ES-I3 (cell line): Measurements from ENCODE around the gene TMEM9.

Experiments
- H3K36me3 ChIP-seq: 2 replicates; pipeline ENCODE4 v1.6.1; 2013; ENCODE audit warnings: mild to moderate bottlenecking, low read length, control low read depth, moderate library complexity; ENCODE audit not compliant: insufficient read depth
- H3K4me1 ChIP-seq: 2 replicates; pipeline ENCODE4 v1.6.1; 2013; ENCODE audit warnings: mild to moderate bottlenecking, control low read depth, low read length; ENCODE audit not compliant: insufficient read depth
- H3K9ac ChIP-seq: 2 replicates; pipeline ENCODE4 v1.6.1; 2013; ENCODE audit warnings: low read depth, mild to moderate bottlenecking, low read length, moderate library complexity
- H3K9me3 ChIP-seq: 2 replicates; pipeline ENCODE4 v1.6.1; 2013; ENCODE audit warnings: mild to moderate bottlenecking, low read length, moderate library complexity; ENCODE audit not compliant: control insufficient read depth, insufficient read depth

TMEM9 gene

DNA sequence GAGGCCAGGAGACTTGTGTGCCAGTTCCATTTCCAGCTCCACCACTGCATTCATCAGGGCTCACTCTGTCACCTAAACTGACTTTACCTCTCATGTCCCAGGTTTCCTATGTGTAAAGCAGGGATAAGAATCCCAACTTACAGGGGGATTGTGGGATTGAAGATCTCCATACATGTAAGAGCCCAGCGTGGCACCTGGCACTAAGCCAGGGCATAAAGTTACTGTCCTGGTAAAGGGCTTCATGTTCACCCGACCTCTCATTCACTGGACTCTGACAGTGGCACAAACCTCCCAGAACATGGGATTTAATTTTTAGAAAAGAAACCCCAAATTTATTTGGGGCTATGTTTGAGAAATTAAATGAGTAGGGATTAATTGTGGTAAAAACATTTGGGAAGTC is 27.5 kb upstream of the TMEM9 start:
- Histone ChIP-seq H3K9ac (no peak overlapping the region), H3K36me3 (no peaks in the 10 kb centered on the region), H3K9me3 (no peaks in the 10 kb centered on the region), H3K4me1 (0 out of 2 replicates have a peak, but pooled peaks cover 5% of the 10 kb centered on the region)

DNA sequence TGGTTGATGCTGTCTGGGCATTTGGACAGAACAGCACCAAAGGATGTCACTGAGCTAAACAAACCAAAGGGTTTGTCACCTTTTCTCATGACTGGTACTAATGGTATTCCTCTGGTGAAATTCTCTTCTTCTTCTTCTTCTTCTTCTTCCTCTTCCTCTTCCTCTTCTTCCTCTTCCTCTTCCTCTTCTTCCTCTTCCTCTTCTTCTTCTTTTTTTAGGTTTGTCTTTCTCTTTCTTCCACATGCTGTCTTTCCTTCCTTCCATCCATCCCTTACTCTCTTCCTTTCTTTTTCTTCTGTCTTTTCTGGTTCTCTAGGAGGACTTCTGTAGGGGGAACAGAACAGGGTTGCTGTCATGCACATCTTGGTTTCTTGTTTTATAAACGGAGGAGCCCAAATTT is 27.0 kb upstream of the TMEM9 start:
- Histone ChIP-seq H3K9ac (no peak overlapping the region), H3K9me3 (no peaks in the 10 kb centered on the region), H3K36me3 (no peaks in the 10 kb centered on the region), H3K4me1 (0 out of 2 replicates have a peak, but pooled peaks cover 5% of the 10 kb centered on the region)

DNA sequence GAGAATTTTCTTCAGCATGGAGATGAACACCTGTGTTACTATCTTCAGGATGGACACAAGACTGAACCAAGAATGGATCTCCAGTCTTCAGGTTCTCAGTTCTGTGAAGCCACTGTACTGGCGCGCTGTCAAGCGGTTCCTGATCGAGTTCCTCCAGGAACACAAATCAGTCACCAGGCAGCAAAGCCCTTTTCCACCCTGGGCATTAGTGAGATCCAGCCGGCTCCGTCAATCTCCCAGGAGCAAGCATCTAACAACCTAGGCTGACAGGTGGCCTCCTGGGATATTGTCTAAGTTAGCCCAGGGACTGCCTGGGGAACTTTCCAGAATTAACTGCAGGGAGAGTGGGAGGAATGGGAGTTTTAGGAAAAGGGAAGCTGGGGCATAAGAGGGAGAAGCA is 26.6 kb upstream of the TMEM9 start:
- Histone ChIP-seq H3K9me3 (no peaks in the 10 kb centered on the region), H3K36me3 (no peaks in the 10 kb centered on the region), H3K9ac (no peak overlapping the region), H3K4me1 (0 out of 2 replicates have a peak, but pooled peaks cover 5% of the 10 kb centered on the region)

DNA sequence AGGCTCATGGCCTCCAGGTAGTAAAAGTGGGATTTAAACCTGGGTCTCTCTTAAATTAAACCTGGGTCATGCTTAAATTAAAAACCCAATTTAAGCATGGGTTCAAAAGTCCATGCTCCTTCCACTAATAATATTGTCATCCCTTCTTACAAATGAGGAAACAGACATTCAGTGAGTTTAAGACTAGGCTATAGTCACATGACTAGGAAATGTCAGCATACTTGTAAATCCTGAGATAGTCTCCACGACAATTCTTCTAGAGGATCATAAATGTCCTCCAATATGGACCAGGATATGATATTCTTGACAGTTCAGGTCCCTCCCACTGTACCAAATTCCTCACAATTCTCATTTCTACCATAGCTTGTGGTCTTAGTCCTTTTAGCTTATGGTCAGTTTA is 25.9 kb upstream of the TMEM9 start:
- no peaks in the 10 kb centered on the region for H3K9me3 ChIP-seq
- no peaks in the 10 kb centered on the region for H3K36me3 ChIP-seq
- no peak overlapping the region for H3K9ac ChIP-seq
- H3K4me1 ChIP-seq: 0 out of 2 replicates have a peak, but pooled peaks cover 5% of the 10 kb centered on the region

DNA sequence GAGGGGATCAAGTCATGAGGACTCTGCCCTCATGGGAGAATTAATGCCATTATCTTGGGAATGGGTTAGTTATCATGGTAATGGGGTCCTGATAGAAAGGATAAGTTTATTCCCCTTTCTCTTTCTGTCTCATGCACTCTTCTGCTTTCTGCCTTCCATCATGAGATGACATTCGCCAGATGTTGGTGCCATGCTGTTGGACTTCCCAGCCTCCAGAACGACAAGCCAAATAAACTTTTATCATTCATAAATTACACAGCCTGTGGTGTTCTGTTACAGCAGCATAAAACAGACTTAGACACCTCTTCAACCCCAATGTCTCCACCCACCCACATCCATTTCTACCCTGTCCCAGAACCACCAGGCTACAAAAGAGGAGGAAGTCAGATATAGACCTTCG is 24.4 kb upstream of the TMEM9 start:
- no peak overlapping the region for H3K9ac ChIP-seq

DNA sequence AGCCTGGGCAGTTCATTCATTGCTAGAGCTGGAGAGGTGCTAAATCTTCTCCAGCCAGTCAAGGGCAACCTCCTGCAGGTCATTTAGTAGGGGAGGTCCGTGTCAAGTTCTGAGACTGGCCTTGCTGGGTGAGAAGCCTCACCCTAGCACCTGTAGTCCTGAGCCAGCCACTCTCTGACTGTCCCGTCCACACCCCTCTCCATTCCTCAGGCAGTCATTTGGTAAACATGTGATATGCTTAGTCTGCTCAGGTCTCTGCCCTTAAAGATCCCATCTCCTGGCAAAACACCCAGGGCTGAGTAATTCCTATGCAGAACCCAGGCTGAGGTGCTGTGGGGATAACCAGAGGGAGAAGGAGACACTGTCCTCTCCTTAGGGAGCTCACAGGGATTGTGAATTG is 22.7 kb upstream of the TMEM9 start:
- no peak overlapping the region for H3K9ac ChIP-seq
- no peaks in the 10 kb centered on the region for H3K36me3 ChIP-seq
- H3K9me3 ChIP-seq: no peaks in the 10 kb centered on the region
- H3K4me1 ChIP-seq: no peaks in the 10 kb centered on the region

More for the DNA sequence above, 24.4 kb upstream of the TMEM9 start:
- no peaks in the 10 kb centered on the region for H3K9me3 ChIP-seq
- no peaks in the 10 kb centered on the region for H3K4me1 ChIP-seq
- H3K36me3 ChIP-seq: no peaks in the 10 kb centered on the region

DNA sequence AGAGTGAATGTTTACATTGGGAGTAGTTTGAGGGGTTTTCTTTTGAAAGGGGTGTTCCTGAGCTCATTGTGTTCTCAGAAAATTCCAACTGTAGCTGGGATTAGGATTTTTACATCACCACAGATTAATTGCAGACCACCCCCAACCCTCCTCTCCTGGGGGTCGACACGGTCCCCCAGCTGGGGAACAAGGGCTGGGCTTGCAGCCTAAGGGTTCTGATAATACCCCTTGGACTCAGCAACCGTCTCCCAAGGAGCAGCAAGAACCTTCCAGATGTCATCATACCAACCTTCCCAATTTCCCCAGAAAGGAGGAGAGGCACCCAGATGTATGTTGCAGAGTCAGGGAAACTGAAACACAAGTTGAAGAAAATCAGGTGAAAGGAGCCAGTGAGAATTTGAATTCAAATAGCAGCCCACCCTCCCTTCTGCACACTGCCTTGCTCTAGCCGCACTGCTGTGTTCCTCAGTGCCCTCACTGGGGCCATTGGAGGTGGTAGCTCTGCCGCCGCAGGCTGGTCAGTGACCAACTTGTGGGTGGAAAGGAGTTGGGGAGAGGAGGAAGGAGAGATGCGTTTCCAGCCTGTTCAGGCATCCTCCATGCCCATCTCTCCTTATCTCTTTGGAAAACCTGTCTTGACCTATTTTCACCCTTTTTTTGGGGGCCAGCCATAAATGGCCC is 21.7 kb upstream of the TMEM9 start:
- no peak overlapping the region for H3K9ac ChIP-seq
- no peaks in the 10 kb centered on the region for H3K36me3 ChIP-seq
- no peaks in the 10 kb centered on the region for H3K9me3 ChIP-seq
- H3K4me1 ChIP-seq: no peaks in the 10 kb centered on the region

DNA sequence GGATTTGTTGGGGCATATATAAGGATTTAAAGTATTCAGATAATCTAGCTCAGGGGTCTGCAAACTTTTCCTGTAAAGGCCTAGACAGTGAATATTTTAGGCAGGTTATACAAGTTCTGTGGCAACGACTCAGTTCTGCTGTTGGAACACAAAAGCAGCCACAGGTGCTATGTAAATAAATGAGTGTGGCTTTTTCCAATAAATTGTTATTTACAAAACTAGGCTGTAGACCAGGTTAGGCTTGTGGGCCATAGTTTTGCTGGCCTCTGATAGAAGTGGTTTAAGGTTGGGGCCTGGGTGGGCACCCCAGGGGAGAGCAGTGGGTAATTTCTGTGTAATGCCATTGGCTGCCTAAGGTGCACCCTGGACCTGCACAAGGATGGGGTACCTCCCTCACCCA is 19.5 kb upstream of the TMEM9 start:
- Histone ChIP-seq H3K36me3 (no peaks in the 10 kb centered on the region), H3K4me1 (peaks cover 10% of the 10 kb centered on the region), H3K9ac (no peak overlapping the region), H3K9me3 (no peaks in the 10 kb centered on the region)

DNA sequence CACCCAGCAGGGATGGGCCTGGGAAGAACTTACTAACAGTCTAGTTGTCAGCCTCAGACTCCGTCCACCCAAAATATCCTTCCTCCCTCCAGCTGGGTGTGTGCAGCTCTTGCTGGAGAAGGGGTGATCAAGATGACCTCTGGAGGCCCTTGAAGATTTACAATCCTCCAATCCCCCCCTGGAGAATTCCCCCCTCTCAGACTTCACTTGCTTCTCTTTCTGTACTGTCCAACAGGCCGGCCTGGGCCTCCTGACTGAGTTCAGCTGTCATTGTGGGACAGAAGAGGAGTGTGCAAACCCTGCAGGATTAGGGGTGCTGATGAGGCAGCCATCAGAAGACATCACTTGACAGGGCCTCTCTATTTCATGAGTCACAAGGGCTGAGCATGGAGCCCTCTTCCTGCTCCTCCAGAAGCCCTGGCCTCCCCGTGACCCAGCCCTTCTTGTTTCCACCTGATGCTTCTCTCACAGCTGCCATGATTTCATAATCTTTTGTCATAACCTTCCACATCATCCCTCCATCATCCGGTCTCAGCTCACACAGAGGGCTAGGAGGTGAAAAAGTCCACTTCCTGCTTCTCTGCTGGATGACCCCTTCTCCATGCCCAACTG is 18.8 kb upstream of the TMEM9 start:
- Histone ChIP-seq H3K9me3 (no peaks in the 10 kb centered on the region), H3K36me3 (no peaks in the 10 kb centered on the region), H3K4me1 (peaks cover 10% of the 10 kb centered on the region), H3K9ac (no peak overlapping the region)

DNA sequence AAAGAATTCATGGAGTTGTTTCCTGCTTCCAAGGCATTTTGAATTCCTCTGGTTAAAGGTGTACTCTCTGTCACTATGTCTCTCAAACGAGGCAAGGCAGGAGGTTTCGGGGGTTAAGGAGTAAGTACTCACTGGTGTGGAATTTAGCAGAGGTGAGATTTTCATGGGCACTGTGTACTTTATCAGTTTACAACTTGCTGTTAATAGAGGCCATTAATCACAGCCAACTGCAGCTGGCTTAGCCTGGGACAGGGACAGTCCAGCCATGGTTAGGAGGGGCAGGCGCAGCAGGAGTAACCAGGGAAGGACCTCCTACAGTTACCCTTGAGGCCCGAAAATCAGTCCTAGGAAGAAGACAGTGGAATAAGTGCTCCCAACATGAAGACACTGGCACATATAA is 18.1 kb upstream of the TMEM9 start:
- no peak overlapping the region for H3K9ac ChIP-seq
- no peaks in the 10 kb centered on the region for H3K36me3 ChIP-seq
- H3K4me1 ChIP-seq: peaks cover 10% of the 10 kb centered on the region
- H3K9me3 ChIP-seq: no peaks in the 10 kb centered on the region

DNA sequence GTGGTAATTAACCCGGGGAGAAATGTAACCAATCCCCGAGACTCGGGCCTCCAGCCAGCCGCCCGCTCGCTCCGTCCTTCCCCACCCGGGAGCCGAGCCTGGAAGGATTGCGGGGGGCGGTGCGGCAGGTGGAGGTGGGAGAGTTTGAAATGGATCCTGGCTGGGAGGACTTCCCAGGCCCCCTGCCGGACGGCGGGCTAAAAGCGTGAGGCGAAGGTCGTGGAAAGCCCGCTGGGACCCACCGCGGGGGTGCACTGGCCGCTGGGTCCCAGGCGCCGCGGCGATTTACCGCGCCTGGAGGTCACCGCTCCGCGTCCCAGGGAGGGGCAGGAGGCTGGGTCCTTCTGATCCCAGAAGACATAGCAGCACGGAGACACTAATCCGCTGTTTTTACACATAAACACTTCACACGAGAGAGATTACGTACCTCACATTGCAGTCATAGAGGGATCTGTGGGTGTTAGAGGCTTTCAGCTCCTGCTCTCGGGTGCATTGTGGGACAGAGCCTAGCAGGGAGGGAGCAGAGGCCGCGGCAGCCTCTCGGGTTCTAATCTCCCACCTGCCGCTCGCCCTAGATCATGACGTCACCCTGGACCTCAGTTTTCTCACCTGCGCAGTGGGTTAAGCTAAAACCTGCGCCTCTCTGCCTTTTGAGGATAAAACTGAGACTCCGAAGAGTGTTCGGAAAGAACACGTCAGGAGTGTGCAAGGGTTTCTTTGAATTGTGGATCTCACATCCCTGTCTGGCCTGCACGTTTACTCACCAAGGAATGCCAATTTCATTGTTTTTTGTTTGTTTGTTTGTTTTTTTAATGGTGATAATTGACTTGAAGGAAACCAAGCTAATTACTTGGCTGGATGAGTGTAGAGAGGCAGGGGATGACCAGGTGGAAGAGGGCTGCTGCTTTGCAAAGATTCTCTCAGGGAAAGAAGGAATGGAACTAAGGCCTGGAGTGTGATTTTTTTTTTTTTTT is 17.1 kb upstream of the TMEM9 start:
- peak overlapping the region; percentile 85 for H3K9ac ChIP-seq
- H3K4me1 ChIP-seq: peaks cover 10% of the 10 kb centered on the region
- no peaks in the 10 kb centered on the region for H3K9me3 ChIP-seq
- H3K36me3 ChIP-seq: no peaks in the 10 kb centered on the region

DNA sequence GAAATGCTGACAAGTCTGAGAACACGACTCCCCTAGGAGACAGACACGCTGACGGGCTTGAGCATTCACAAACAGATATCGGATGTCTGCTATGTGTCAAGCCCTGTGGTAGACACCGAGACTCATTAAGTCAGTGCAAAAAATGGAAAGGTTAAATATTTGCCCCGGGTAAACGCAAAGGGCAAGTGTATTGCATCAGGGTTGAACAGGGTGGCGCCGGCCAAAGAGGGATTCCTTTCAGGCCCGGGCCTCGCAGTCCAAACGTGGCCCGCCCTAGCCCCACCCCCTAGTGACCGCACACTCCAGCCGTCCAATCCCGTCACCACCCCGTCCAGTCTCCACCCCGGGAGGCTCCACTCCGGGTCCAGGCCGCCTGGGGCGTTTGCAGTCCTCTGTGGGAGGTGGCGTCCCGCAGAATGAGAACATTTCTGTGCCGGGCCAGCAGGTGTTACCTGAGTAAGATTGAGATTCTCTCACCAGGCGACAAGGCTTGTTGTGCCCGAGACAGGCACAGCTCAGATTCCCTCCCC is 16.3 kb upstream of the TMEM9 start:
- H3K9me3 ChIP-seq: no peaks in the 10 kb centered on the region

DNA sequence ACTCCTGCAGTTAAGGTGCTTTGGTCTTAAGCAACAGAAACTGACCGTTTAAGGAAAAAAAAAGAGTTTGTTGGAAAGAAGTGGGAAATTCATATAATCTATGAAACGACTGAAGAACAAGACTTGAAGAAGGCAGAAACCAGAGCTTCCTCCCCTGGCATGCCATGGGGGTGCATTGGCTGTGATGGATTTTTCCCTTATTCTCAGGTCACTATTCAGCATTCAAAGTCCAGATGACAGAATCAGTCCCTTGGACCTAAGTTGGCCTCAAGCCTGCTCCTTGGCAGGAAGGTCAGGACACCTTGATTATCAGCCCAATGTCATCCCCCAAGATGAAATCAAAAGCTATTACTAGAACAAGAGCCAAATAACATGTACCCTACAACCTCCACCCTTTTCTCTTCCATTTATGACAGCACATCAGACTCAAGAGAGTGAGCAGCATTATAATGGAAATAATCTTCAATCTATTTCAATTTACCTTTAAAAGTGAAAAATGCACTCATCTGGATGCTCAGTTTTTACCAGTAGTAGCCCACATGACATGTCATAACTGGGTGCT is 15.8 kb upstream of the TMEM9 start:
- H3K9ac ChIP-seq: peak overlapping the region; percentile 85
- H3K36me3 ChIP-seq: no peaks in the 10 kb centered on the region
- peaks cover 10% of the 10 kb centered on the region for H3K4me1 ChIP-seq

More for the DNA sequence above, 16.3 kb upstream of the TMEM9 start:
- Histone ChIP-seq H3K9ac (peak overlapping the region; percentile 85), H3K4me1 (peaks cover 10% of the 10 kb centered on the region), H3K36me3 (no peaks in the 10 kb centered on the region)

DNA sequence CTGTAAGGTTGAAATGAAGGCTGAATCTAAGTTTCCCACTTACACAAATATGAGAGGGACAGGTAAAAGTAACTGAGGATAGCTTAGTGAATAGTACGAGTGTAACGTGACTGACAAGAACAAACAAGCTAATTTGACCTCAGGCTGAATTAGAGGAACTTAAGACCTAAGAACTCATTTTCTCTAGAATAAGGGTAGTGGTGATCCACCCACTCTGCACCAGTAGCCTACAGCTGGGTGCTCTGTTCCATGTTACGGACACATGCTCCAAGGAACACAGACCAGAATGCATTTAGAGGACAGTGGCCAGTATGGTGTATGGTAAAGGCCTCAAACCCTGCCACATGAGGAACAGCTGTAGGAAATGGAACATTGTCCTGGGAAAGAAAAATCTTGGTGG is 14.9 kb upstream of the TMEM9 start:
- Histone ChIP-seq H3K9ac (no peak overlapping the region), H3K4me1 (peaks cover 10% of the 10 kb centered on the region), H3K36me3 (no peaks in the 10 kb centered on the region), H3K9me3 (no peaks in the 10 kb centered on the region)

More for the DNA sequence above, 15.8 kb upstream of the TMEM9 start:
- H3K9me3 ChIP-seq: no peaks in the 10 kb centered on the region
